GM12891 (cell line): ENCODE measurements around the gene ARHGEF12.

Experiments used
- PAX5 ChIP-seq: IDR thresholded peaks from 2 replicates; pipeline ENCODE4 v1.6.1; 2011; ENCODE audit warnings: low read length, moderate library complexity, mild to moderate bottlenecking; ENCODE audit not compliant: insufficient read depth, severe bottlenecking
- POLR2A ChIP-seq: IDR thresholded peaks from 2 replicates; pipeline ENCODE4 v1.6.1; 2011; ENCODE audit warnings: low read depth, low read length, control low read depth
- POLR2AphosphoS5 ChIP-seq: IDR thresholded peaks from 2 replicates; pipeline ENCODE4 v1.6.1; 2011; ENCODE audit warnings: low read depth, low read length, control low read depth
- SPI1 ChIP-seq: IDR thresholded peaks from 2 replicates; pipeline ENCODE4 v1.6.1; 2011; ENCODE audit warnings: low read depth, low read length, control low read depth
- TAF1 ChIP-seq: IDR thresholded peaks from 2 replicates; pipeline ENCODE4 v1.6.1; 2011; ENCODE audit warnings: low read depth, low read length, control low read depth

GRCh38 chr11:120424185-120424969, 88.2 kb downstream of the ARHGEF12 start:
- TF ChIP-seq POLR2AphosphoS5: no peak
- TF ChIP-seq POLR2A: no peak
- no peak for TF ChIP-seq TAF1
- TF ChIP-seq SPI1: no peak
- no peak for TF ChIP-seq PAX5
